ENCODE measurements around the gene ACAA1. TPM values are rescaled to one million over a fixed set of nuclear protein-coding genes. Genes with fewer than 3 reads are reported as not detected.

ACAA1 gene
- polyA plus RNA-seq, 12 donors, result 24.5 to 48.2 (median 29.1) TPM; not detected in 1

- no peak for DNase-seq
Measured at GRCh38 chr3:38155825-38156224, 18.9 kb upstream of the ACAA1 start.

DNA sequence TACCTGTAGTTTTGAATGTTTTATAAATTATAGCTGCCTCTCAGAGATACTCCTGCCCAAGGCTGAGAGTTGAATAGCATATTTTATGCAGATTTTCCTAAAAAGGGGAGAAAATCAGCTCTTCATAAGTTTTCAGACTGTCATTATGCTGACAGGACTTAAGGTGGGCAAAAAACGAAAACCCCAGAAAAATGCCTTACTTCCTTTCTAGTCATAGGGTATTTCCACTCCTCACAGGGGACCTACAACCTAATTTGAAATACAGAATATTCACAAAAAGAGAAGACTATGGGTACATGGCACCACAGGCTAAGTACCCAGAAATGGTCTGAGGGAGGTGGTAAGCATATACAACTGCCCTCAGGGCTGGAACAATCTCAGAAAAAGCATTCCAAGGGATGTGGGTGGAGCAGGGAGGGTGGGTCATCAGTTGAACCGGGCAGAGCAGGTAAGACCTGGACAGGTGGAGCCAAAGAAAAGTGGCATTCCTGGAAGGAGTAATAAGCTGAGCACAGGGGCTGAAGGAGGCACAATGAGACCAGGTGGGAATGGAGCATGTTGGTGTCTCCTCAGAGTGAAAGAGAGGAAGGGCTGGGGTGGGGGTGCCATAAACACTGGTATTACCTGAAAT lies 17.8 kb upstream of the ACAA1 start:
- DNase-seq, result no peak

GRCh38 chr3:38154033-38154494 lies 17.1 kb upstream of the ACAA1 start:
- DNase-seq, result no peak

DNA sequence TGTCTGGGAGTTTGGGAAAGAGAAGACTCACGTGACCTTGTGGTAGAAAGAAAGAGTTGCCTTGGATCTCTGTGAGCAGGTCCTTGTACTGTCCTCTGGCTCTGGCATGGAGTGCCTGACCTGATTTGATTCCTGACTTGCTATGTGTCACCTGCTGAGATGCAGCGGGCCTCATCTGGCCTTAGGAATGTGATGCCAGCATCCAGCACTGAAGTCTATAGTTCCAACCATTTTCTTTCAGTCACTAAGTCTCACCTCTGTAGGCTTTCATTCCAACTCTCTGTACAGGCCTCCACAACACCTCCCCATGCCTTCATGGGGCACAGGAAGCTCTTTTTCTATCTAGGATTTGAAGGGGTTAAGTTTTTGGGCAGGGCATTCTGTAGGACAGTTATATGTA lies 16.3 kb upstream of the ACAA1 start:
- no peak for DNase-seq

DNA sequence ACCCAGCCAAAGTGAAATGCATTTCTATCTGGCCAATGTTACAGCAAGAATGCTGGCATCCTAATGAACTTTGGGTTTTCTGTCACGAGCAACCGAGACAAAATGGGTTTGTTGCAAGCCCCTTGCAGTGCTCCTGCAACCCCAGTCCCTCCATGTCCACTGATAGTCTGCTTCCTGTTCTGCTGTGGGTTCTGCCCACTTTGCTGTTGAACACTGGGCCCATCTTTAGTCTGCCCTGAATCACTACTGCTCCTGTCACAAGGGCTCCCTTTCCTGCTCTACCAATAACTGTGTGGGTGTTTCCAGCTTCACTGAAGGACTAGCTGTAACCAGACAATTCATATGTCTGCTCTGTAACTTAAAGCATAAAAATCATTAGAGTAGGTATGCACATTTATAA lies 15.7 kb upstream of the ACAA1 start:
- no peak for DNase-seq

DNA sequence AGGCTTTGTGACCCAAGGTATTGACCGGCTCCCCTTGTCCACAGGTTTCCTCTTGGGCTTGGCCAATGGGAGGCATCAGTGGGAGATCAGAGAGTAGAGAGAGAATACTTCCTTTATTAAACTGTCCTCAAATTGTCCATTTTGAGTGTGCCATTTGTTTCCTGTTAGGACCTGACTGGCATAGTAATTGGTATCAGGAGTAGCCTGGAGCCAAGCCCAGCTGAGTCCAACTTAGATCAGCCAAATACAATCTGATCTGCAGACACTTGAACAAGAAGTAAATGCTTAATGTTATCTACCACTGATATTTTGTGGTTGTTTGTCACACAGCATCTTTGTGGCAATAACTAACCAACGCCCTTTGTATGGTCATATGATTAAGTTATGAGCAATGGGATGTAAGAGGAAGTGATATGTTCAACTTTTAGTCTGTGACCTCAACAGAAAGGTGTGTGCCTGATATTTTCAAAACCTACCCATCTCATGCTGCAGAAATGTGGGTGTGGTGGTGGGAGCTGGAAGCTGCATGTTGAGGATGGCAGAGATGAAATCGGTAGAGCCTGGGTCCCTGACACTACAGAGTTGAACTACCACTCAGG lies 14.8 kb upstream of the ACAA1 start:
- no peak for DNase-seq

GRCh38 chr3:38150780-38151528 lies 14.0 kb upstream of the ACAA1 start:
- no peak for DNase-seq

- DNase-seq, result no peak
Measured at GRCh38 chr3:38149708-38150107, 12.8 kb upstream of the ACAA1 start.

GRCh38 chr3:38148311-38148882 lies 11.5 kb upstream of the ACAA1 start:
- no peak for DNase-seq

DNA sequence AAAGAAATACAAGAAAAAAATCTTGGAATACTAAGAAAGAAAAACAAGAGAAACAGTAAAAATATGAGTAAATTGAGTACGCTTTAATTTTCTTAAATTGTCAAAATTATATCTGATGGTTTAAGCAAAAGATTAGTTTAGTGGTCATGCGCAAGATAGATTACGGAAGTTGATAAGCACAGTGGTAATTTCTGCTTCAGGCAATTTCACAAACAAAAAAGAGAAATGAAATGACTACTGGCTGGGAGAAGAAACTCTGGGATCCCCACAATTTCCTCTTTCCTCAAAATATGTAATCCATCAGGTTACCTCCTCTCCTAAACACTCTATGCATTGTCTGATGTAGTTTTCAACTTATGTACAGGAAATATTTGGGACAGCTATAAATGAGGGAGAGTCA lies 10.5 kb upstream of the ACAA1 start:
- DNase-seq, result no peak

GRCh38 chr3:38146504-38146903 lies 9.6 kb upstream of the ACAA1 start:
- DNase-seq, result no peak

GRCh38 chr3:38143511-38143910 lies 6.6 kb upstream of the ACAA1 start:
- DNase-seq, result no peak

GRCh38 chr3:38142959-38143358 lies 6.0 kb upstream of the ACAA1 start:
- no peak for DNase-seq

DNA sequence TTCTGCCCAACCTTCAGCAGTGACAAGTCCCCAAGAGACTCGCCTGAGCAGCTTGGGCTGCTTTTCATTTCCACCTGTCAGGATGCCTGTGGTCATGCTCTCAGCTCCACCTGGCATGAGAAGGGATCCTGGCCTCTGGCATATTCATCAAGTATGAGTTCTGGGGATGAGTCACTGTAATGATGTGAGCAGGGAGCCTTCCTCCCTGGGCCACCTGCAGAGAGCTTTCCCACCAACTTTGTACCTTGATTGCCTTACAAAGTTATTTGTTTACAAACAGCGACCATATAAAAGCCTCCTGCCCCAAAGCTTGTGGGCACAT lies 5.0 kb upstream of the ACAA1 start:
- DNase-seq, result no peak

DNA sequence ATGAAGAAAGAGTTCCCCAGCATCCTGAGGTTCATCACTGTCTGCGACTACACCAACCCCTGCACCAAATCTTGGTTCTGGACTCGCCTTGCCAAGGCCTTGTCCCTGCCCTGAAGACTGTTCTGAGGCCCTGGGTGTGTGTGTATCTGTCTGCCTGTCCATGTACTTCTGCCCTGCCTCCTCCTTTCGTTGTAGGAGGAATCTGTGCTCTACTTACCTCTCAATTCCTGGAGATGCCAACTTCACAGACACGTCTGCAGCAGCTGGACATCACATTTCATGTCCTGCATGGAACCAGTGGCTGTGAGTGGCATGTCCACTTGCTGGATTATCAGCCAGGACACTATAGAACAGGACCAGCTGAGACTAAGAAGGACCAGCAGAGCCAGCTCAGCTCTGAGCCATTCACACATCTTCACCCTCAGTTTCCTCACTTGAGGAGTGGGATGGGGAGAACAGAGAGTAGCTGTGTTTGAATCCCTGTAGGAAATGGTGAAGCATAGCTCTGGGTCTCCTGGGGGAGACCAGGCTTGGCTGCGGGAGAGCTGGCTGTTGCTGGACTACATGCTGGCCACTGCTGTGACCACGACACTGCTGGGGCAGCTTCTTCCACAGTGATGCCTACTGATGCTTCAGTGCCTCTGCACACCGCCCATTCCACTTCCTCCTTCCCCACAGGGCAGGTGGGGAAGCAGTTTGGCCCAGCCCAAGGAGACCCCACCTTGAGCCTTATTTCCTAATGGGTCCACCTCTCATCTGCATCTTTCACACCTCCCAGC lies 4.4 kb upstream of the ACAA1 start:
- DNase-seq, result no peak

- DNase-seq, result no peak
Measured at GRCh38 chr3:38140326-38141172, 3.6 kb upstream of the ACAA1 start.

- DNase-seq, result no peak
Measured at GRCh38 chr3:38139652-38140051, 2.7 kb upstream of the ACAA1 start.

GRCh38 chr3:38139191-38139590 lies 2.3 kb upstream of the ACAA1 start:
- DNase-seq, result no peak

GRCh38 chr3:38138349-38139190 lies 1.6 kb upstream of the ACAA1 start, which contains the start of gene MYD88:
Gene MYD88, plus strand, starts transcription at chr3:38138661. Its CDS starts 40 bp downstream, at chr3:38138701.
- DNase-seq, result peak; percentile 69
